Mesenchymal stem cell (in vitro differentiated cells and primary cell): Measurements from ENCODE around the gene TNNI3K.

Experiments used
- DNase-seq: peaks from one replicate; pipeline ENCODE4 v3.0.0-alpha.2; 2013
- H2AFZ ChIP-seq: one replicate; pipeline ENCODE4 v1.6.1; 2013; ENCODE audit warnings: low read depth, mild to moderate bottlenecking, control low read depth, inconsistent platforms, low read length, moderate library complexity
- H2AK5ac ChIP-seq: 2 replicates; pipeline ENCODE4 v1.6.1; 2013; ENCODE audit warnings: low read length, moderate library complexity, mild to moderate bottlenecking, inconsistent platforms; ENCODE audit not compliant: severe bottlenecking
- H2BK120ac ChIP-seq: one replicate; pipeline ENCODE4 v1.6.1; 2013; ENCODE audit warnings: low read depth, mild to moderate bottlenecking, inconsistent platforms, low read length, moderate library complexity
- H2BK12ac ChIP-seq, 2 experiments: one replicate each; pipeline ENCODE4 v1.6.1; 2013; ENCODE audit warnings: inconsistent platforms in 2 of 2, low read length in 2 of 2, mild to moderate bottlenecking in 2 of 2, moderate library complexity in 2 of 2, control low read depth in 1 of 2
- H2BK15ac ChIP-seq: one replicate; pipeline ENCODE4 v1.6.1; 2013; ENCODE audit warnings: mild to moderate bottlenecking, low read depth, inconsistent platforms; ENCODE audit not compliant: poor library complexity, severe bottlenecking
- H2BK5ac ChIP-seq: 2 replicates; pipeline ENCODE4 v1.6.1; 2013; ENCODE audit warnings: low read depth, mild to moderate bottlenecking, low read length, control low read depth, inconsistent platforms; ENCODE audit not compliant: poor library complexity, severe bottlenecking
- H3K14ac ChIP-seq, 2 experiments: one replicate each; pipeline ENCODE4 v1.6.1; 2013; ENCODE audit warnings: inconsistent platforms in 2 of 2, low read length in 2 of 2, control low read depth in 1 of 2, mild to moderate bottlenecking in 1 of 2, moderate library complexity in 1 of 2
- H3K18ac ChIP-seq, 2 experiments: one replicate each; pipeline ENCODE4 v1.6.1; 2013; ENCODE audit warnings: inconsistent platforms in 2 of 2, low read length in 2 of 2, control low read depth in 1 of 2, low read depth in 1 of 2, mild to moderate bottlenecking in 1 of 2
- H3K23ac ChIP-seq, 2 experiments: one replicate each; pipeline ENCODE4 v1.6.1; 2013; ENCODE audit warnings: inconsistent platforms in 2 of 2, low read length in 2 of 2, mild to moderate bottlenecking in 2 of 2, moderate library complexity in 2 of 2, control low read depth in 1 of 2
- H3K27ac ChIP-seq: 2 replicates; pipeline ENCODE4 v1.5.1; 2013; ENCODE audit warnings: mild to moderate bottlenecking, moderate library complexity, low read length, control low read depth, inconsistent platforms; ENCODE audit not compliant: poor library complexity, severe bottlenecking
- H3K27me3 ChIP-seq, 2 experiments: 2 replicates each; pipeline versions ENCODE4 v1.6.1 to v1.7.0; 2013; ENCODE audit warnings: low read length in 2 of 2, mild to moderate bottlenecking in 2 of 2, moderate library complexity in 2 of 2, control low read depth in 1 of 2, inconsistent platforms in 1 of 2; ENCODE audit not compliant: control insufficient read depth in 1 of 2, insufficient read depth in 1 of 2
- H3K36me3 ChIP-seq, 2 experiments: 2 replicates each; pipeline versions ENCODE4 v1.6.1 to v1.7.0; 2013; ENCODE audit warnings: low read length in 2 of 2, control low read depth in 1 of 2, inconsistent platforms in 1 of 2, low read depth in 1 of 2, mild to moderate bottlenecking in 1 of 2; ENCODE audit not compliant: insufficient read depth in 2 of 2, control insufficient read depth in 1 of 2
- H3K4ac ChIP-seq, 2 experiments: one replicate each; pipeline ENCODE4 v1.6.1; 2013; ENCODE audit warnings: inconsistent platforms in 2 of 2, low read length in 2 of 2, mild to moderate bottlenecking in 2 of 2, moderate library complexity in 2 of 2, control low read depth in 1 of 2, low read depth in 1 of 2
- H3K4me1 ChIP-seq: 2 replicates; pipeline ENCODE4 v1.6.1; 2013; ENCODE audit warnings: low read depth, low read length, control low read depth; ENCODE audit not compliant: control insufficient read depth, insufficient read depth
- H3K4me2 ChIP-seq: 2 replicates; pipeline ENCODE4 v1.6.1; 2013; ENCODE audit warnings: low read length, mild to moderate bottlenecking, inconsistent platforms; ENCODE audit not compliant: poor library complexity, severe bottlenecking
- H3K4me3 ChIP-seq, 2 experiments: 2 replicates each; pipeline versions ENCODE4 v1.5.1 to v1.7.0; 2013; ENCODE audit warnings: low read length in 2 of 2, mild to moderate bottlenecking in 2 of 2, control low read depth in 1 of 2, low read depth in 1 of 2; ENCODE audit not compliant: insufficient read depth in 1 of 2
- H3K79me1 ChIP-seq: replicated peaks from 2 replicates; pipeline ENCODE4 v1.6.1; 2013; ENCODE audit warnings: mild to moderate bottlenecking, control low read depth, low read length, inconsistent platforms; ENCODE audit not compliant: poor library complexity, severe bottlenecking
- H3K9ac ChIP-seq: 2 replicates; pipeline ENCODE4 v1.7.0; 2013; ENCODE audit warnings: mild to moderate bottlenecking, low read length, moderate library complexity
- H3K9me3 ChIP-seq: 2 replicates; pipeline ENCODE4 v1.7.0; 2013; ENCODE audit warnings: mild to moderate bottlenecking, low read length; ENCODE audit not compliant: control insufficient read depth
- H4K8ac ChIP-seq: one replicate; pipeline ENCODE4 v1.6.1; 2013; ENCODE audit warnings: inconsistent platforms, mild to moderate bottlenecking, low read length, moderate library complexity
- H4K91ac ChIP-seq: one replicate; pipeline ENCODE4 v1.6.1; 2013; ENCODE audit warnings: mild to moderate bottlenecking, low read length, inconsistent platforms
- WGBS: methylation state at CpG from one replicate; pipeline ENCODE4 v1.1.7; 2013; ENCODE audit warnings: mixed read lengths; 5-methylcytosine and 5-hydroxymethylcytosine counted together

Gene TNNI3K

DNA sequence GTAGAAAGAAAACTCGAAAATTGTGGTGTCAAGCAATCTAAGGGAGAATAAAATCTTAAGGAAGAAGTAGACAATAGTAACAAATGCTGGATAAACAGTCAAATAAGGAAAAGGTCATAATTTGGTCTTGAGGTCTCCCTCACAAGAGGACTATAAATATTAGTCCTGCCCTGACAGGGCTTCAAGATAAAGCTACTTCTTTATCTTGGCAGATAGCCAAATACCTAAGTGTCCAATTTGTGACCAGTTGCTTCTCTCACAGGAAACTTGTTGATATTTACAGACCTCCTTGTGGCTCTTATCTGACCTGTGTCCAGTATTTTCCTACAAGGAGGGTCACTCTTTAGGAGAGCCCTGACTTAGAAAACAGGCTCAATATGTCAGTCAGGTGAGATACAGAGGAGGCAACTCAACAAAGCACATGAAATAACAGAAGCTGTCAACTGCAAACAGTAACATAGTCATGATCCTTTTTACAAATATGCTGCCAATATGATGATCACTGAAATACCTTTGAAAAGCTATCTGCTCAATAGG is 88.8 kb downstream of the TNNI3K start:
- WGBS, result 63% methylated on average over 1 of the region's 1 CpG

DNA sequence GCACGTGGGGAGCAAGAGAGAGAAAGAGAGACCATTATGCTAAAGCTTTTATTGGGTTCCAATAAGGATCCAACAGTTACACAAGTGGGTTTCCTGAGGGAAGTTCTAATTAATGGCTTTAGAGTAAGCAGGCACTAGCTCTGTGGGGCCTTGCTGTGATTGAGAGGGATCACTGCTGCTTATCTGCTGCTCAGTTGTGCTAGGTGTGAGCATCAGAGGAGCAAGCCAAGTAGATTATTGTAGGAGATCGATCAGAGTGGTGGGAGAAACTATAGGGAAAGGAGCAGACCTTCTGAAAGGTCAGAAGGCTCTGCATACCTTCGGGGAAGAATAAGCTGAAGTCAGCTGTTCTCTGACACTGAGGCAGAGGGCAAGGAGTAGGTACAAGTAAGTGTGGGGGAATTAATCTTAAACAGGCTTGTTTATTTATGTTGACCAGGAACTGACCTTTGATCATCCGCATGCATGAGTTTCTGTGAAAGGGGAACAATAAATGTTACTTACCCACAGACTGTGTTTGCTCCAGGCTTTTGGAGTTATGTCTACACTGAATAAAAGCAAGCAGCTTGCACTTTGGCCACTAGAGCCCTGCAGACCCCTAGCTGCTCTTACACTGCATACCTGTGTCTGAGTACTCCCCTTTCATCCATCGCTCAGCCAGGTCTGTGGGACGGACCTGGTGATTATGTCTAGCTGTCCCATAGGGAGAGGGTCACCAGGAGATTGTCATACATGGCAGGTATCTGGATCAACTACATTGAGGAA is 89.7 kb downstream of the TNNI3K start:
- H2BK5ac ChIP-seq, result no peak overlapping the region
- no peak overlapping the region for H3K27ac ChIP-seq
- H4K91ac ChIP-seq, result no peak overlapping the region
- no peak overlapping the region for H2AFZ ChIP-seq
- WGBS, result 61% methylated on average over 6 of the region's 6 CpGs
- no peaks in the 10 kb centered on the region for H3K4me1 ChIP-seq
- no peak overlapping the region for H2BK120ac ChIP-seq
- no peak overlapping the region for H3K14ac ChIP-seq
- H3K23ac ChIP-seq, result no peak overlapping the region
- H3K9ac ChIP-seq, result no peak overlapping the region
- no peak overlapping the region for H3K4me3 ChIP-seq
- H3K36me3 ChIP-seq, result no peaks in the 10 kb centered on the region
- H3K27me3 ChIP-seq, result no peaks in the 10 kb centered on the region
- DNase-seq, result no peak
- H3K4ac ChIP-seq, result no peak overlapping the region
- no peak overlapping the region for H2AK5ac ChIP-seq
- H2BK15ac ChIP-seq, result no peak overlapping the region
- no peak overlapping the region for H3K4me2 ChIP-seq
- no peak overlapping the region for H2BK12ac ChIP-seq
- H4K8ac ChIP-seq, result no peak overlapping the region
- no peaks in the 10 kb centered on the region for H3K9me3 ChIP-seq
- no peaks in the 10 kb centered on the region for H3K79me1 ChIP-seq
- no peak overlapping the region for H3K18ac ChIP-seq

More for the DNA sequence above, 88.8 kb downstream of the TNNI3K start:
- Histone ChIP-seq H2BK5ac (no peak overlapping the region), H3K9me3 (no peaks in the 10 kb centered on the region), H3K14ac (no peak overlapping the region), H3K27me3 (no peaks in the 10 kb centered on the region), H2BK12ac (no peak overlapping the region), H2BK120ac (no peak overlapping the region), H2AK5ac (no peak overlapping the region), H2AFZ (no peak overlapping the region), H3K79me1 (no peaks in the 10 kb centered on the region), H3K4me2 (no peak overlapping the region), H3K4me3 (no peak overlapping the region), H3K18ac (no peak overlapping the region), H3K36me3 (no peaks in the 10 kb centered on the region), H4K8ac (no peak overlapping the region), H3K4me1 (no peaks in the 10 kb centered on the region), H2BK15ac (no peak overlapping the region), H3K4ac (no peak overlapping the region), H3K23ac (no peak overlapping the region), H4K91ac (no peak overlapping the region), H3K9ac (no peak overlapping the region), H3K27ac (no peak overlapping the region)
- no peak for DNase-seq

GRCh38 chr1:74328851-74329250 is 93.7 kb downstream of the TNNI3K start:
- Histone ChIP-seq H3K9me3 (no peaks in the 10 kb centered on the region), H3K27ac (no peak overlapping the region), H3K14ac (no peak overlapping the region), H3K4me1 (no peaks in the 10 kb centered on the region), H2BK120ac (no peak overlapping the region), H2BK15ac (no peak overlapping the region), H4K8ac (no peak overlapping the region), H3K18ac (no peak overlapping the region), H2AFZ (no peak overlapping the region), H2AK5ac (no peak overlapping the region), H3K4me3 (no peak overlapping the region), H4K91ac (no peak overlapping the region), H3K36me3 (no peaks in the 10 kb centered on the region), H3K27me3 (no peaks in the 10 kb centered on the region), H3K23ac (no peak overlapping the region), H2BK12ac (no peak overlapping the region), H2BK5ac (no peak overlapping the region), H3K4ac (no peak overlapping the region), H3K79me1 (no peaks in the 10 kb centered on the region), H3K9ac (no peak overlapping the region), H3K4me2 (no peak overlapping the region)
- DNase-seq, result no peak

DNA sequence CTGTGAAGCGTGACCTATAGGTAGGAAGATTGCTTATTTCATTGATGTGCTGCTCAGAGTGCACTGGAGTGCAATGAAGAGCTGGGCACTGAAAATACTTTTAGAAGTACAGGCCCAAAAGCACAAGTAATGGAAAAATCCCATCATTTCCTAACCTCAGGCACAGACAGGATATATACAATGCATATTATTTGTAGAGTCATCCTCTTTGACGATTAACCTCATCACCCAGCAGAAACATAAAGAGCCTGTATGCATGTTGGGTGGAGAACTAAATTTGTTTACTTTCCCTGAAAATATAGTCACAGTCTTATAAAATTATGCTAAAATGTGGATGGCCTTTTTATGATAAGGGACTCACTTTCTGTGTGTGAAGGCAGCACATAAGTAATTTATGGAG is 98.1 kb downstream of the TNNI3K start:
- H3K9me3 ChIP-seq, result no peaks in the 10 kb centered on the region

More for the DNA sequence above, 98.1 kb downstream of the TNNI3K start:
- Histone ChIP-seq H3K27ac (no peak overlapping the region), H2BK5ac (no peak overlapping the region), H3K27me3 (no peaks in the 10 kb centered on the region), H3K14ac (no peak overlapping the region), H3K23ac (no peak overlapping the region), H3K9ac (no peak overlapping the region), H4K8ac (no peak overlapping the region), H2AK5ac (no peak overlapping the region), H3K18ac (no peak overlapping the region), H3K4ac (no peak overlapping the region), H3K4me3 (no peak overlapping the region), H2AFZ (no peak overlapping the region), H4K91ac (no peak overlapping the region), H3K4me1 (no peaks in the 10 kb centered on the region), H3K79me1 (no peaks in the 10 kb centered on the region), H2BK120ac (no peak overlapping the region), H3K4me2 (no peak overlapping the region), H2BK15ac (no peak overlapping the region), H3K36me3 (no peaks in the 10 kb centered on the region), H2BK12ac (no peak overlapping the region)
- 75% methylated on average over 1 of the region's 2 CpGs for WGBS
- DNase-seq, result no peak
